ENCODE data around the gene KCNE1.

Gene KCNE1

GRCh38 chr21:34535886-34536285, 23.9 kb upstream of the KCNE1 start:
- no peak for DNase-seq

GRCh38 chr21:34534522-34534921, 22.5 kb upstream of the KCNE1 start:
- no peak for DNase-seq

- no peak for DNase-seq
Measured at GRCh38 chr21:34533938-34534337, 21.9 kb upstream of the KCNE1 start.

DNA sequence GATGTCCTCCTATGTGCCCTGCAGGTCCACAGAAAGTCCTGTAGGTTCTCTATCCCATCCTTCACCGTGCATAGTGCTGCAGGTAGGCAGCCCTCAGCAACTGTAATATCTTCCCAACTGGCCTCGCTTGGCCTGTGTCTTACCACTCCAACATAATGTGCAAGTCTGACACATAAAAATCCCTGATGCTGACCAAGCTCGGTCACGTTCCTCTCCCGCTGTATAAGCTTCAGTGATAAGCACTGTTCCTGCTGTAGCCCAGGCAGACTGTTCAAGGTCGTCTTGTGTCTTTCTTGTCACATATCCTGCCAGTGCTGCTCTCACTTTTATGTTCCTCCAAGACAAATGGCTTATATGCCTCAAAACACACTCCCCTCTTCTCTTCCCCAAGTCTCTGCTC, 19.4 kb upstream of the KCNE1 start:
- no peak for DNase-seq

GRCh38 chr21:34530261-34530660, 18.3 kb upstream of the KCNE1 start:
- no peak for DNase-seq

DNA sequence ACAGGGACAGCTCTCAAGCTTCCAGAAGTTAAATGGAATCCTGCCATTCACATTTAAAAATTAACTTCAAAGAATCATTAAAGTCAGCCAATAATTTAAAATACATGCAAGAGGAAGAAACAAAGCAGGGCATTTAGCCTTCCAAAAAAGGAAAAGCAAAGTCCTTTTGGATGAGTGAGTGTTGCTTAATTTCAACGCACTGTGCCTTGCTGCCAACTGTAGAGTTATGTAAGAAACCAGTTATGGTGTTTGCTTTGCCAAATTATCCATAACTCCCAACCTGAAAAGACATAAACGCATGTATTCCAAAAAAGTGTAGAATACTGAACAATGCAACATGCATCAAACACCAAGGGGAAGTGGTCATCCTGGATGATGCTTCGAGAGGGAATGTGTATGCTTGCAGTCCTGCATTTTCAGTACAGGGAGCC, 16.1 kb upstream of the KCNE1 start:
- DNase-seq = no peak

DNA sequence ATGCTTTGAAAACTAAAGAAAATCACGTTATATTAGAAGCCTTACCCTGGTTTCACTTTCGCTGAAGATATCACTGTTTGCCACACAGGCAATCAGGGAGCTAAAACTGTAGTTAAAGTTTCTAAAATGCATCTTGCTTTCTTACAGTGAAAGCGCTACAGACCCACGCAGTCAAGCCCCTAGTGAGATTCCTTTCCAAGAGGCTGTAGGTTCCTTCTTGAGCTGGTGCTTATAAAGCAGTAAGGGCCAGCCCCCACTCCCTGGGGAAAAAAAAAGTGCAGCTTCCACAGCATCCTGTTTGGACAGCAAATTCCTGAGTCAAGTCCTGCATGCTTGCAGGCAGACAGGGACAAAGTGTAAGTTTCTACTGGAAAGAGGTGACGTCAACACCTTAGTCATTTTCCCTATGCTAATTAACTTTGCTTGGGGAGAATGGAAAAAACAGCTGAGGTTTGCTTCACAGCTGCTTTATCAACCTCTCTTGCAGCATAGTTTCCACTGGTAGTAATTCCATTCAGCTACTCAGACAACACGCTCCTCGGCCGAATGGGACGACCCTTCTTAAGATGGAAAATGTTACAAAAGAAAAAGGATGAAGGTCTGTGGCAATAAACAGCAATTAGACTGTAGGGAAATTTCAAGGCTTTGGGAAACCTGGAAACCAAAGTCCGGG, 14.7 kb upstream of the KCNE1 start:
- no peak for DNase-seq

DNA sequence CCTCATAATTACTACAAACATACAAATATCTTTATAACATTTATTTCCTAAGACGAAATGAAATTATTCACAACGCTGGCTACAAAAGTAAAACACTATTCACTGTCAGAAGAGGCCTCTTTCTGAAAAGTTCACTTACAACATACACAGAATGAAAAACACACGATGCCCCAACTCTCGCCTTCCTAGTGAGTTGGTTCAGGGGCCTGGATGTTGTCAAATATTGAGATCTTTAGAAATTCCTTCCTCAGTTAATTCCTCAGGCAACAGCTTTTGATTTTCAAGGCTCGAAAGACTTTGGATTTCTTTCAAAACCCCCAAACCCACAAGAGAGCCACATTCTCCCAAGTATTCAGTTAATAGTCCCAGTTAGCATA, 14.2 kb upstream of the KCNE1 start:
- DNase-seq = no peak

- DNase-seq = no peak
Measured at GRCh38 chr21:34524646-34525601, 12.9 kb upstream of the KCNE1 start.

- DNase-seq = no peak
Measured at GRCh38 chr21:34523019-34523555, 11.1 kb upstream of the KCNE1 start.

GRCh38 chr21:34522284-34522683, 10.3 kb upstream of the KCNE1 start:
- DNase-seq = no peak

DNA sequence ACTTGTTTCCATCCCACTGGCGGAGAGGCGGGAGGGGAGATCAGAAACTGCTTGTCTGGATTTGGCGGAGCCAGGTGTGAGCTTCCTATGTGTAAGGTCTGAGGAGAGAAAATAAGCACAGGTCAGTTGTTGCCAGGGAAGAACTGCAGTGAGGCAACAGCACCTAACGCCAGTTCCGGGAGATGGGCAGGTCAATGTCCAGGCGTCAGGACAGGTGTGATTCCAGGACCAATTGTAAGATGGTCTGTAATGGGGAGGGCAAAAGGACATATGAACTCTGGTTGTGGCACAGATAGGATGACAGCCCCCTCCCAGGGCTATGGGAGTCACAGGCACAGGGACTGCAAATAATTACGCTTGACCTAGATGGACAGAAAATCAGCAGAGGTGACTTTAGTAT, 9.6 kb upstream of the KCNE1 start:
- no peak for DNase-seq

GRCh38 chr21:34520764-34521508, 8.9 kb upstream of the KCNE1 start:
- DNase-seq = no peak

- DNase-seq = no peak
Measured at GRCh38 chr21:34520281-34520680, 8.3 kb upstream of the KCNE1 start.

- DNase-seq = no peak
Measured at GRCh38 chr21:34519694-34520093, 7.7 kb upstream of the KCNE1 start.

GRCh38 chr21:34519016-34519415, 7.0 kb upstream of the KCNE1 start:
- DNase-seq = no peak

- DNase-seq = no peak
Measured at GRCh38 chr21:34518301-34518700, 6.3 kb upstream of the KCNE1 start.

DNA sequence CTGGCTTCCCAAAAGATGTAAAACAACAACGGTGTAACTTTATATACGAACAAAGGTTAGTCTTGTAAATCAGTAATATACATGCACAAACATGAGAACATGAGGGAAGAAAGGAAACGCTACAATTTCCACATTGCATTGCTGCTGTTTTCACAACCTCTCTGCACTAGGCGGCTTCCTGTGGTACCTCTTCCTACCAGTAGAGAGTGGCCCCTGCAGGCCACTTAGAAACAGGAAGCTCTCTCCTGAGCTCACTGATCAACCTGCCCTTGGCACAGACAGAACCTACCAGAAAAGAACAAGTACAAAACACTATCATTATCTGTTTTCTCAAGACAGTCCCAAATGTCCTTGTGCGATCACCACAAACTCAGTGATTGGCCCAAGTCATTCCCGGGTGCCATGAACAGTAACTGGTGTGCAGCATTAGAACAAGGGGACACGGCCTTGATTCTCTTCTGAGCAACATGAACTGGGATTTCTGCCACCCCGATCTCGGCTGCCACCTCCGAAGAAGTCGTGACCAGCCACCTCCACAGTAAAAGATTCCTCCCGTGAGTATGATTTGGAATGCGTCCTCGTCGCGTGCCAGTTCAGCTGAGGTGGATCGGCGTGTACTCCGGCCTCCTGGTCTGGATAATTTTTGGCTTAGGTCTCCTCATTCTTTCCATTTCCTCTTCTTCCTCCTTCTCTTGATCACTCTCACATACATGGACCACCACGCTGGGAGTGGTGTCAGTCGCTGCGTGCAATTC, 5.7 kb upstream of the KCNE1 start:
- DNase-seq = peak; percentile 26

DNA sequence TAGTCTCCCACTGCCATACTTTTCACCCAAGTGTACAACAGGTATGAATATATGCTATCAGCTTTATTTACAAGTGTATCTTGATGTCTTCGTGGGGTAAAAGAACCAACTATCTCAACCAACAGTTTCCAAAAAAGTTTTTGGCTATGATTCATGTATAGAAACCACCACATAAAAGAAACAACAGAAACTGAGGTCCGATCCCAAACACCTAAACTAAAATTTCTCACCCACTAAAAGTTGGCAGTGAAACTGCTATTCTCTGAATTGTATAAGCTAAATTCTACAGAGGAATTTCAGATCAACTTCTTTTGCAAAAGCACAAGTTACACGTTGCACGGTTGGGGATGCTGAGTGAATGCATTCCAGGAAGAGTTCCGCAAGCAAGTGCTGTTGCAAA, 5.0 kb upstream of the KCNE1 start:
- no peak for DNase-seq

- DNase-seq = no peak
Measured at GRCh38 chr21:34514576-34515115, 2.6 kb upstream of the KCNE1 start.

DNA sequence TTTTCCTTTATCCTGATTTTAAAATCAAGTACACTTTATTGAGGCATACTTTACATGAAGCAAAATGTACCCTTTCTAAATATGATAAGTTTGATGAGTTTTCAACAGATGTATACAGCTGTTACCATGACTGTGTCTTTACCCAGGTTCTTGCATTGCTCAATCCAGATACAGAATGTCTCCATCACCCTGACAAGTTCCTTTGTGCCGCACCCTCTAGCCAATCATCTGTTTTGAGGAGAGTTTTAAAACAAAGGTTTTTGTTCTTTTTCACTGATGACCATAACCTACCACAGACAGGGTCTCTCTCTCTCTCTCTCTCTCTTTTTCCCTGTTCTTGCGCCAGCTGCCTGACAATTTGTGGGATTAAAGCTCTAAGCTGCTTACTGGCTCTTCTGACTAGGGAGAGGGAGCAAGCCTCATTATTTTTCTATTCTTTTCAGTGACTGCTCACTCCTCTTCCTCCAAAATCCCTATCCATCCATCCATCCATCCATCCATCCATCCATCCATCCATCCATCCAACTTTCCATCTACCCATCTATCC, 1.2 kb upstream of the KCNE1 start:
- no peak for DNase-seq

- DNase-seq = no peak
Measured at GRCh38 chr21:34511181-34511580, 829 bp downstream of the KCNE1 start.
